ENCODE measurements around the gene CEACAM1. TPM values are rescaled to one million over a fixed set of nuclear protein-coding genes. Genes with fewer than 3 reads are reported as not detected.

CEACAM1 gene
- polyA plus RNA-seq, 1 donor from 2014 or later = 0.12 TPM

GRCh38 chr19:42496460-42497133 lies 31.7 kb downstream of the CEACAM1 start:
- Histone ChIP-seq H3K4me2 (ENCODE audit: low read length) (no peak overlapping the region), H3K9me2 (ENCODE audit: insufficient read depth, low read length) (no peaks in the 10 kb centered on the region), H3K36me3 (ENCODE audit: insufficient read depth, low read length) (no peaks in the 10 kb centered on the region), H3K27ac (ENCODE audit: low read length) (no peak overlapping the region), H3K9ac (ENCODE audit: low read length) (no peak overlapping the region), H2AFZ (ENCODE audit: low read depth, low read length) (no peak overlapping the region), H3K27me3 (ENCODE audit: insufficient read depth, low read depth, low read length) (no peaks in the 10 kb centered on the region), H3K9me3 (ENCODE audit: low read length) (no peaks in the 10 kb centered on the region), H4K20me1 (ENCODE audit: insufficient read depth) (no peaks in the 10 kb centered on the region), H3K4me3 (ENCODE audit: low read length) (no peak overlapping the region), H3K79me2 (replicated peaks; ENCODE audit: insufficient read depth, low read length) (no peaks in the 10 kb centered on the region), H3F3A (ENCODE audit: insufficient read depth, low read length, poor library complexity, severe bottlenecking) (no peaks in the 10 kb centered on the region)
- no peak for TF ChIP-seq EZH2 (IDR thresholded peaks at IDR 0.05; ENCODE audit: borderline replicate concordance, insufficient read depth, low read length, poor library complexity, severe bottlenecking)
- TF ChIP-seq POLR2AphosphoS5 (IDR thresholded peaks at IDR 0.05) = no peak
- TF ChIP-seq RAD21 (conservative IDR thresholded peaks at IDR 0.05) = no peak
- TF ChIP-seq CTCF (IDR thresholded peaks at IDR 0.05; ENCODE audit: poor library complexity, severe bottlenecking) = no peak
- no peak for TF ChIP-seq EP300 (conservative IDR thresholded peaks at IDR 0.05; ENCODE audit: poor library complexity, severe bottlenecking)
- TF ChIP-seq SMC3 (conservative IDR thresholded peaks at IDR 0.05; ENCODE audit: poor library complexity) = no peak
- TF ChIP-seq TAF1 (IDR thresholded peaks at IDR 0.05; ENCODE audit: low read depth) = no peak
- no peak for TF ChIP-seq REST (IDR thresholded peaks at IDR 0.05; ENCODE audit: borderline replicate concordance)
- TF ChIP-seq MXI1 (conservative IDR thresholded peaks at IDR 0.05; ENCODE audit: poor library complexity, severe bottlenecking) = no peak

- Histone ChIP-seq H4K20me1 (ENCODE audit: insufficient read depth) (no peaks in the 10 kb centered on the region), H3K9ac (ENCODE audit: low read length) (no peak overlapping the region), H3K27me3 (ENCODE audit: insufficient read depth, low read depth, low read length) (no peaks in the 10 kb centered on the region), H3K36me3 (ENCODE audit: insufficient read depth, low read length) (no peaks in the 10 kb centered on the region), H3F3A (ENCODE audit: insufficient read depth, low read length, poor library complexity, severe bottlenecking) (no peaks in the 10 kb centered on the region), H3K4me3 (ENCODE audit: low read length) (no peak overlapping the region), H3K9me2 (ENCODE audit: insufficient read depth, low read length) (no peaks in the 10 kb centered on the region), H3K27ac (ENCODE audit: low read length) (no peak overlapping the region), H3K4me2 (ENCODE audit: low read length) (no peak overlapping the region), H2AFZ (ENCODE audit: low read depth, low read length) (no peak overlapping the region), H3K9me3 (ENCODE audit: low read length) (no peaks in the 10 kb centered on the region), H3K79me2 (replicated peaks; ENCODE audit: insufficient read depth, low read length) (no peaks in the 10 kb centered on the region)
- TF ChIP-seq TAF1 (IDR thresholded peaks at IDR 0.05; ENCODE audit: low read depth) (no peak), REST (IDR thresholded peaks at IDR 0.05; ENCODE audit: borderline replicate concordance) (no peak), RAD21 (conservative IDR thresholded peaks at IDR 0.05) (no peak), EZH2 (IDR thresholded peaks at IDR 0.05; ENCODE audit: borderline replicate concordance, insufficient read depth, low read length, poor library complexity, severe bottlenecking) (no peak), POLR2AphosphoS5 (IDR thresholded peaks at IDR 0.05) (no peak), SMC3 (conservative IDR thresholded peaks at IDR 0.05; ENCODE audit: poor library complexity) (no peak)
Observed at GRCh38 chr19:42495663-42496062, 32.6 kb downstream of the CEACAM1 start.
